ENCODE measurements around the gene GATB.

The GATB gene

DNA sequence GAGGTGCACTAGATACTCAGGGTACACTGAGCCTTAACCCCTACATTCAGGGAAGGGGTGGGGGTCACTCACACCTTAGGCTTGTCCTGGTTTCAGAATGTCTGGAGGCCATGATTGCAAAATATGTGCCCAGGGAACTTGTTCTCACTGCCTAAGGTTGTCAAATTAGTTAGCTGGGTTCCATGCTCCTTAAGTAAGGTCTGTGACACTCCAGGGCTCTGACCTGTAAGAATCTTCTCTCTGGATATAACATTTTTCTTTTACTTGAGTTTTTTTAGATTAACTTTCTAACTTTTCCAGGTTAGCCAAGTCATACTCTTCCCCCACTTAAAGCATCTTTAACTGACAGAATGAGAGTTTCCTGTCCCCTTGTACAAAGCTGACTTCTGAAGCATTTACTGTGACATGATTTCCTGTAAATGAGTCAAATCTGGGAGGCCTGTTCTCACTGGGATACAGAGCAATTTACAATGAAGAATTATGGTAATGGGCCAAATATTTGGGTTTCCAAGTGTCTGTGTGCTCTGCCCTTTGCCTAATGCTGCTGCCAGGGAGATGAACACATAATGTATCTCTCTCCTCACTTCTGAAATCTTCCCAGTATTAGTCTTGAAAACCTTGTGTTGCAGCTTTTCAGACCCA is 101.7 kb downstream of the GATB start:
- Mint-ChIP-seq H3K27me3 (peaks cover 10% of the 10 kb centered on the region), H3K27ac (ENCODE audit: low read depth) (no peak overlapping the region)

DNA sequence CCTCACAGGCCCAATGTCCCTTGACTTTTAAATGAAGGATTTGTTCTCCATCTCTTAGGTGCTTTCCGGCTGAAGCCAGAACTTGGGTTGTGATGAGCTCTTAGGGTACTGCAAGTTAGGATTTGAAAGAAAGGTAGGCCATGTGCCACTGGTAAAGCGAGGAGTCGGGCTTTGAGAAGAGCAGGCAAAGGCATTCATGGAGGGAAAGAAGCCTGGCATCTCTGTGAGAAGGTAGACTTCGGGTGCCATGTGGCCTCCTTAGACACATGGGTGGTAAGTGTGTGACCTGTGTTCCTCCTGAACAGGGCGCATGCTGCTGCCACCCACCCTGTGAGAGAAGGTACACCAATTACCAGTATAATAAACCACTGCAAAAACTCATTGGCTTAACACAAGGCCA is 102.9 kb downstream of the GATB start:
- H3K27me3 Mint-ChIP-seq = peaks cover 10% of the 10 kb centered on the region
- H3K4me1 Mint-ChIP-seq = no peaks in the 10 kb centered on the region
- DNase-seq (ENCODE audit: low spot score in 2 of 2) (no peak), ATAC-seq (replicated peaks; ENCODE audit: extremely low read depth, poor library complexity, severe bottlenecking) (no peak)
- no peak overlapping the region for H3K4me3 Mint-ChIP-seq
- H3K36me3 Mint-ChIP-seq (ENCODE audit: insufficient read depth) = no peaks in the 10 kb centered on the region
- no peaks in the 10 kb centered on the region for H3K9me3 Mint-ChIP-seq
- H3K27ac Mint-ChIP-seq (ENCODE audit: low read depth) = no peak overlapping the region

More for the DNA sequence above, 101.7 kb downstream of the GATB start:
- H3K4me3 Mint-ChIP-seq = no peak overlapping the region
- no peaks in the 10 kb centered on the region for H3K4me1 Mint-ChIP-seq
- no peaks in the 10 kb centered on the region for H3K9me3 Mint-ChIP-seq
- no peak for DNase-seq (ENCODE audit: low spot score in 2 of 2)
- no peaks in the 10 kb centered on the region for H3K36me3 Mint-ChIP-seq (ENCODE audit: insufficient read depth)
- ATAC-seq (replicated peaks; ENCODE audit: extremely low read depth, poor library complexity, severe bottlenecking) = no peak

GRCh38 chr4:151656058-151656457 is 104.7 kb downstream of the GATB start:
- ATAC-seq (replicated peaks; ENCODE audit: extremely low read depth, poor library complexity, severe bottlenecking) (no peak), DNase-seq (ENCODE audit: low spot score in 2 of 2) (no peak)
- Mint-ChIP-seq H3K27me3 (peaks cover 10% of the 10 kb centered on the region), H3K9me3 (no peaks in the 10 kb centered on the region), H3K27ac (ENCODE audit: low read depth) (no peak overlapping the region), H3K4me3 (no peak overlapping the region), H3K36me3 (ENCODE audit: insufficient read depth) (no peaks in the 10 kb centered on the region), H3K4me1 (no peaks in the 10 kb centered on the region)

GRCh38 chr4:151653548-151653918 is 107.3 kb downstream of the GATB start:
- no peak for DNase-seq (ENCODE audit: low spot score in 2 of 2)
- Mint-ChIP-seq H3K4me3 (no peak overlapping the region), H3K27ac (ENCODE audit: low read depth) (no peak overlapping the region), H3K9me3 (no peaks in the 10 kb centered on the region), H3K27me3 (peaks cover 23% of the 10 kb centered on the region), H3K4me1 (no peaks in the 10 kb centered on the region), H3K36me3 (ENCODE audit: insufficient read depth) (no peaks in the 10 kb centered on the region)
- no peak for ATAC-seq (replicated peaks; ENCODE audit: extremely low read depth, poor library complexity, severe bottlenecking)

- Mint-ChIP-seq H3K9me3 (no peaks in the 10 kb centered on the region), H3K27me3 (peaks cover 23% of the 10 kb centered on the region), H3K4me1 (no peaks in the 10 kb centered on the region), H3K4me3 (no peak overlapping the region), H3K36me3 (ENCODE audit: insufficient read depth) (no peaks in the 10 kb centered on the region), H3K27ac (ENCODE audit: low read depth) (no peak overlapping the region)
- no peak for DNase-seq (ENCODE audit: low spot score in 2 of 2)
- ATAC-seq (replicated peaks; ENCODE audit: extremely low read depth, poor library complexity, severe bottlenecking) = no peak
Measured at GRCh38 chr4:151652841-151653547, 107.8 kb downstream of the GATB start.

- no peak for ATAC-seq (replicated peaks; ENCODE audit: extremely low read depth, poor library complexity, severe bottlenecking)
- Mint-ChIP-seq H3K4me3 (no peak overlapping the region), H3K27me3 (peaks cover 24% of the 10 kb centered on the region), H3K9me3 (no peaks in the 10 kb centered on the region), H3K27ac (ENCODE audit: low read depth) (no peak overlapping the region), H3K4me1 (no peaks in the 10 kb centered on the region), H3K36me3 (ENCODE audit: insufficient read depth) (no peaks in the 10 kb centered on the region)
- no peak for DNase-seq (ENCODE audit: low spot score in 2 of 2)
Measured at GRCh38 chr4:151651496-151651895, 109.3 kb downstream of the GATB start.

- Mint-ChIP-seq H3K36me3 (ENCODE audit: insufficient read depth) (no peaks in the 10 kb centered on the region), H3K4me1 (no peaks in the 10 kb centered on the region)
Measured at GRCh38 chr4:151649479-151649878, 111.3 kb downstream of the GATB start.

GRCh38 chr4:151646322-151646721 is 114.5 kb downstream of the GATB start:
- ATAC-seq (replicated peaks; ENCODE audit: extremely low read depth, poor library complexity, severe bottlenecking) (no peak), DNase-seq (ENCODE audit: low spot score in 2 of 2) (no peak)
- Mint-ChIP-seq H3K4me3 (no peak overlapping the region), H3K4me1 (no peaks in the 10 kb centered on the region), H3K27me3 (peaks cover 20% of the 10 kb centered on the region), H3K9me3 (no peaks in the 10 kb centered on the region), H3K27ac (ENCODE audit: low read depth) (no peak overlapping the region), H3K36me3 (ENCODE audit: insufficient read depth) (no peaks in the 10 kb centered on the region)

More at GRCh38 chr4:151649479-151649878, 111.3 kb downstream of the GATB start:
- peaks cover 20% of the 10 kb centered on the region for H3K27me3 Mint-ChIP-seq
- no peak overlapping the region for H3K27ac Mint-ChIP-seq (ENCODE audit: low read depth)
- no peak for DNase-seq (ENCODE audit: low spot score in 2 of 2)
- no peak overlapping the region for H3K4me3 Mint-ChIP-seq
- ATAC-seq (replicated peaks; ENCODE audit: extremely low read depth, poor library complexity, severe bottlenecking) = no peak
- no peaks in the 10 kb centered on the region for H3K9me3 Mint-ChIP-seq

- DNase-seq (ENCODE audit: low spot score in 2 of 2) (no peak), ATAC-seq (replicated peaks; ENCODE audit: extremely low read depth, poor library complexity, severe bottlenecking) (no peak)
- H3K36me3 Mint-ChIP-seq (ENCODE audit: insufficient read depth) = no peaks in the 10 kb centered on the region
- H3K4me3 Mint-ChIP-seq = no peak overlapping the region
- H3K9me3 Mint-ChIP-seq = no peaks in the 10 kb centered on the region
- peaks cover 9% of the 10 kb centered on the region for H3K27me3 Mint-ChIP-seq
- H3K27ac Mint-ChIP-seq (ENCODE audit: low read depth) = no peak overlapping the region
- H3K4me1 Mint-ChIP-seq = no peaks in the 10 kb centered on the region
Measured at GRCh38 chr4:151644622-151645021, 116.2 kb downstream of the GATB start.

DNA sequence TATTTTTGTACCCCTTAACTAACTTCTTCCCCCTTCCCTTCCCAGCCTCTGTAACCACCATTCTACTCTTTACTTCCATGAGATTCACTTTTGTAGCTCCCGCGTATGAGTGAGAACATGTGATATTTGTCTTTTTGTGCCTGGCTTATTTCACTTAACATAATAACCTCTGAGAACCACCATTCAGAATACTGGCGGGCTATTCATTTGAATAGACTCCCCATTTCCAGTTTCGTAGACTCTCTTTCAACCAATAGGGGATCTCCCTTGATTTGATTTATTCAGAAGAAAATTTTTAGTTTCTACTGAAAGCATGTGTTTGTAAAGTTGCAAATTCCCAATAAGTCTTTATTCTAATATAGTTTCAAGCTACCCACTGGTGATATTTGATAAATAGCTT is 117.2 kb downstream of the GATB start:
- H3K27me3 Mint-ChIP-seq = peaks cover 7% of the 10 kb centered on the region
- DNase-seq (ENCODE audit: low spot score in 2 of 2) = no peak
- no peak overlapping the region for H3K27ac Mint-ChIP-seq (ENCODE audit: low read depth)
- no peak for ATAC-seq (replicated peaks; ENCODE audit: extremely low read depth, poor library complexity, severe bottlenecking)
- no peaks in the 10 kb centered on the region for H3K36me3 Mint-ChIP-seq (ENCODE audit: insufficient read depth)
- no peak overlapping the region for H3K4me3 Mint-ChIP-seq
- no peaks in the 10 kb centered on the region for H3K9me3 Mint-ChIP-seq
- H3K4me1 Mint-ChIP-seq = no peaks in the 10 kb centered on the region

DNA sequence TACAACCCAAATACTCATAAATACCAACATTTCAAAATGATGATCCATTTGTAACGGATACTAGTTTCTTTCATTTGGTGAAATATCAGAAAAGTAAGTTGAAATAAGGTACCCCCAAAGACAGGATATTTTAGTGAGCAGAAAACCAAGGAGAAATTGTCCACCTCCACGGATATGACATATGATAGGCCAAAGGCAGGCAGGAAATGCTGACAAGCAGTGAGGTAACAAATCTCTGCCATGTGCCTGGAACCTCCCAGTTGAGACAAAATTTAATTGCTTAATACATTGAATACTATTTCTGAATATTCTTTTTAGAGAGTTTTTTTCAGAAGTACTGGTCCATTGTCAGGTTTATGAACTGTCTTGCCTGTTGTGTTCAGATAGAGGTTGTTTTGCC is 118.8 kb downstream of the GATB start:
- Mint-ChIP-seq H3K4me1 (no peaks in the 10 kb centered on the region), H3K36me3 (ENCODE audit: insufficient read depth) (no peaks in the 10 kb centered on the region), H3K27me3 (peaks cover 7% of the 10 kb centered on the region), H3K9me3 (no peaks in the 10 kb centered on the region), H3K27ac (ENCODE audit: low read depth) (no peak overlapping the region), H3K4me3 (no peak overlapping the region)
- DNase-seq (ENCODE audit: low spot score in 2 of 2) = no peak
- no peak for ATAC-seq (replicated peaks; ENCODE audit: extremely low read depth, poor library complexity, severe bottlenecking)

DNA sequence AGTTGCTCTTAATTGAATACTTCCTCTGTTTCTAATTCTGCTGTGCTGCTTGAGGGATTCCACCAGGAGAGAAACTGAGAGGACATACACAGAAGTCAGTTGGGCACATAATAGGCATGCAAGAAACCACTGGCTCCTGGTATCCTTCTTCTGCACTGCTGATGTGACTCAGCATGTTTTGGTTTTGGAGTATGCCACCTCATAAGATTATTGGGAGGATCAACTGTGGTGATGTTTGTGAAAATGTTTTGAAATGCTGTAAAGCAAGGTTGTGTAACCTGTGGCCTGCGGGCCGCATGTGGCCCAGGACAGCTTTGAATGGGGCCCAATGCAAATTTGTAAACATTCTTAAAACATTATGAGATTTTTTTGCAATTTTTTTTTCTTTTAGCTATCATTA is 119.6 kb downstream of the GATB start:
- H3K27me3 Mint-ChIP-seq = no peaks in the 10 kb centered on the region
- no peaks in the 10 kb centered on the region for H3K36me3 Mint-ChIP-seq (ENCODE audit: insufficient read depth)
- H3K4me3 Mint-ChIP-seq = no peak overlapping the region
- no peaks in the 10 kb centered on the region for H3K9me3 Mint-ChIP-seq
- no peak for DNase-seq (ENCODE audit: low spot score in 2 of 2)
- no peaks in the 10 kb centered on the region for H3K4me1 Mint-ChIP-seq
- no peak for ATAC-seq (replicated peaks; ENCODE audit: extremely low read depth, poor library complexity, severe bottlenecking)
- H3K27ac Mint-ChIP-seq (ENCODE audit: low read depth) = no peak overlapping the region

DNA sequence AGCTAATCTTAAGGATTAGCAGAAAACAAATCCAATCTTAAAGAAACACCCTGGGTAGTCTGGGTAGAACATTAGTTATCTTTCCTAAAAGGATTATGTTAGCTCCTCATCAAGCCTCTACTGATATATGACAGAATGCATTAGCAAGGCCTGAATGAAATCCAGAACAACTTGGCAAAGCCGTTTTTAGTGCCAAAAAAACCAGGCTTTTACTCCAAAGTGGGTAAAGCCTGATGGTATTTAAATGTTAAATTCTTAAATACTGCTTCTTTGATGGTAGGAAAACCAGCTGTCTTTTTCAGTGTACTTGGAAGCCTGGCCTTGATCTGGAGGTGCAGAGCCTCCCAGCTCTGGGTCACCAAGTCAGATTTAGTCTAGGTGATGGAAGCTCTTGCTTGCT is 120.4 kb downstream of the GATB start:
- Mint-ChIP-seq H3K27me3 (peaks cover 5% of the 10 kb centered on the region), H3K36me3 (ENCODE audit: insufficient read depth) (no peaks in the 10 kb centered on the region), H3K9me3 (no peaks in the 10 kb centered on the region), H3K4me1 (no peaks in the 10 kb centered on the region), H3K27ac (ENCODE audit: low read depth) (no peak overlapping the region), H3K4me3 (no peak overlapping the region)
- DNase-seq (ENCODE audit: low spot score in 2 of 2) (no peak), ATAC-seq (replicated peaks; ENCODE audit: extremely low read depth, poor library complexity, severe bottlenecking) (no peak)

Measured in central memory CD8-positive, alpha-beta T cell (primary cell).